Adrenal gland (tissue), 5 donors: ENCODE data around the gene STX4.
A peak's percentile ranks its signal among the peaks of the same experiment; 100 is the strongest.

Experiments used
- POLR2A ChIP-seq, 2 donors: fragments of 450-650 bp; IDR thresholded peaks; one replicate each; pipeline ENCODE4 v1.6.1; 2017; ENCODE audit warnings: antibody characterized with exemption in 2 of 2, mild to moderate bottlenecking in 2 of 2, moderate library complexity in 1 of 2
- TF ChIP-seq, protein P1 (sequence below), 6 experiments: fragments of 450-650 bp in 4 of 6; fragments of 200-600 bp in 2 of 6; sonication (generic) in 1 of 6; IDR thresholded peaks; 1 replicate in 5 of 6; 2 replicates in 1 of 6; pipeline versions ENCODE4 v1.5.1 to v1.8.0; 2016 to 2021; ENCODE audit warnings: antibody characterized with exemption in 6 of 6, mild to moderate bottlenecking in 2 of 6, moderate library complexity in 1 of 6
- donor health status: DM: no; HTN: no; CAD: no.

GRCh38 chr16:31064882-31065461, 31.6 kb downstream of the STX4 start:
- TF ChIP-seq, protein P1, sequence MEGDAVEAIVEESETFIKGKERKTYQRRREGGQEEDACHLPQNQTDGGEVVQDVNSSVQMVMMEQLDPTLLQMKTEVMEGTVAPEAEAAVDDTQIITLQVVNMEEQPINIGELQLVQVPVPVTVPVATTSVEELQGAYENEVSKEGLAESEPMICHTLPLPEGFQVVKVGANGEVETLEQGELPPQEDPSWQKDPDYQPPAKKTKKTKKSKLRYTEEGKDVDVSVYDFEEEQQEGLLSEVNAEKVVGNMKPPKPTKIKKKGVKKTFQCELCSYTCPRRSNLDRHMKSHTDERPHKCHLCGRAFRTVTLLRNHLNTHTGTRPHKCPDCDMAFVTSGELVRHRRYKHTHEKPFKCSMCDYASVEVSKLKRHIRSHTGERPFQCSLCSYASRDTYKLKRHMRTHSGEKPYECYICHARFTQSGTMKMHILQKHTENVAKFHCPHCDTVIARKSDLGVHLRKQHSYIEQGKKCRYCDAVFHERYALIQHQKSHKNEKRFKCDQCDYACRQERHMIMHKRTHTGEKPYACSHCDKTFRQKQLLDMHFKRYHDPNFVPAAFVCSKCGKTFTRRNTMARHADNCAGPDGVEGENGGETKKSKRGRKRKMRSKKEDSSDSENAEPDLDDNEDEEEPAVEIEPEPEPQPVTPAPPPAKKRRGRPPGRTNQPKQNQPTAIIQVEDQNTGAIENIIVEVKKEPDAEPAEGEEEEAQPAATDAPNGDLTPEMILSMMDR (IDR thresholded peaks at IDR 0.05) = no peak
- TF ChIP-seq POLR2A (IDR thresholded peaks at IDR 0.05) = peak in 1 of 2 donors; percentile 11
